Activated T-helper 1 cell treated with anti-CD3 and anti-CD28 coated beads, Interleukin-12 subunit alpha, Interleukin-12 subunit beta, Interleukin-2, Interleukin-4 antibody, amounts not matched to agents 30 ng/mL and 10 ng/mL and 1 ng/mL, durations not matched to agents 14 hours and 24 hours and 36 hours (primary cell): ENCODE measurements around the gene CUL1. TPM values are rescaled to one million over a fixed set of nuclear protein-coding genes. Genes with fewer than 3 reads are reported as not detected.

Experiments
- DNase-seq: peaks from one replicate; pipeline ENCODE4 v3.0.0; 2021; ENCODE audit warnings: low spot score
- H3K27ac Mint-ChIP-seq: one replicate; pipeline ENCODE4 v1.8.0; 2021; ENCODE audit warnings: mild to moderate bottlenecking, mixed read lengths
- H3K27me3 Mint-ChIP-seq: one replicate; pipeline ENCODE4 v1.8.0; 2022; ENCODE audit warnings: mild to moderate bottlenecking, moderate library complexity, mixed read lengths; ENCODE audit not compliant: insufficient read depth
- H3K36me3 Mint-ChIP-seq: one replicate; pipeline ENCODE4 v1.8.0; 2021; ENCODE audit warnings: low read depth, mixed read lengths
- H3K4me1 Mint-ChIP-seq: one replicate; pipeline ENCODE4 v1.8.0; 2021; ENCODE audit warnings: low read depth, mixed read lengths
- H3K4me3 Mint-ChIP-seq: one replicate; pipeline ENCODE4 v1.8.0; 2021; ENCODE audit warnings: mild to moderate bottlenecking, moderate library complexity, mixed read lengths
- H3K9me3 Mint-ChIP-seq: one replicate; pipeline ENCODE4 v1.8.0; 2021; ENCODE audit warnings: mixed read lengths
- intact Hi-C: fragments of 100-400 bp; cut with micrococcal nuclease; formaldehyde crosslinking; loops from one replicate; pipeline ENCODE4 v1.15.1; 2024
- total RNA-seq: library from RNA; stranded (reverse); gene quantifications from 2 replicates; pipeline ENCODE4 v1.2.3, GENCODE V29; 2022

The CUL1 gene
- total RNA-seq, result 79.3 and 81.3 TPM in 2 replicates

GRCh38 chr7:148698397-148699023 is at the start of gene CUL1:
TSS of gene CUL1 (plus strand) at chr7:148698903. CDS start at chr7:148730123, 31,220 bp downstream.
- peaks cover 59% of the 10 kb centered on the region for H3K4me1 Mint-ChIP-seq
- intact Hi-C loops, result loop anchor here (1.0 to 5.0 kb wide), 4 partner anchors 71 to 330 kb away; partner anchors contain the start of gene PDIA4

GRCh38 chr7:148650232-148650858 is 48.4 kb upstream of the CUL1 start:
- H3K4me1 Mint-ChIP-seq, result no peaks in the 10 kb centered on the region
- no peak for DNase-seq
- H3K27me3 Mint-ChIP-seq, result peaks cover 11% of the 10 kb centered on the region
- no peak overlapping the region for H3K4me3 Mint-ChIP-seq
- H3K27ac Mint-ChIP-seq, result no peak overlapping the region
- no peaks in the 10 kb centered on the region for H3K9me3 Mint-ChIP-seq
- intact Hi-C loops, result no loop called here
- no peaks in the 10 kb centered on the region for H3K36me3 Mint-ChIP-seq

More at GRCh38 chr7:148698397-148699023, at the start of gene CUL1:
- Mint-ChIP-seq H3K27ac (peak within 1 kb of the TSS; percentile 97), H3K36me3 (peaks cover 14% of the 10 kb centered on the region), H3K27me3 (peaks cover 3% of the 10 kb centered on the region), H3K4me3 (peak within 1 kb of the TSS; percentile 99), H3K9me3 (no peaks in the 10 kb centered on the region)
- peak; percentile 83 for DNase-seq

- Mint-ChIP-seq H3K27ac (no peak overlapping the region), H3K4me1 (no peaks in the 10 kb centered on the region), H3K36me3 (no peaks in the 10 kb centered on the region), H3K9me3 (no peaks in the 10 kb centered on the region), H3K4me3 (no peak overlapping the region), H3K27me3 (peaks cover 9% of the 10 kb centered on the region)
- DNase-seq, result no peak
- intact Hi-C loops, result no loop called here
Observed at GRCh38 chr7:148652773-148653172, 45.9 kb upstream of the CUL1 start.

GRCh38 chr7:148657929-148658328 is 40.8 kb upstream of the CUL1 start:
- Mint-ChIP-seq H3K9me3 (no peaks in the 10 kb centered on the region), H3K4me3 (no peak overlapping the region), H3K36me3 (no peaks in the 10 kb centered on the region), H3K27me3 (no peaks in the 10 kb centered on the region), H3K4me1 (peaks cover 4% of the 10 kb centered on the region), H3K27ac (no peak overlapping the region)
- intact Hi-C loops, result no loop called here
- no peak for DNase-seq

GRCh38 chr7:148661471-148661870 is 37.2 kb upstream of the CUL1 start:
- peaks cover 6% of the 10 kb centered on the region for H3K27me3 Mint-ChIP-seq
- no peaks in the 10 kb centered on the region for H3K36me3 Mint-ChIP-seq
- H3K4me3 Mint-ChIP-seq, result no peak overlapping the region
- intact Hi-C loops, result no loop called here
- no peaks in the 10 kb centered on the region for H3K9me3 Mint-ChIP-seq
- no peak overlapping the region for H3K27ac Mint-ChIP-seq
- H3K4me1 Mint-ChIP-seq, result peaks cover 4% of the 10 kb centered on the region
- no peak for DNase-seq

- H3K36me3 Mint-ChIP-seq, result no peaks in the 10 kb centered on the region
- H3K4me3 Mint-ChIP-seq, result no peak overlapping the region
- no peaks in the 10 kb centered on the region for H3K9me3 Mint-ChIP-seq
- intact Hi-C loops, result no loop called here
- peaks cover 6% of the 10 kb centered on the region for H3K27me3 Mint-ChIP-seq
- peaks cover 4% of the 10 kb centered on the region for H3K4me1 Mint-ChIP-seq
- no peak overlapping the region for H3K27ac Mint-ChIP-seq
- DNase-seq, result no peak
Observed at GRCh38 chr7:148662646-148663045, 36.1 kb upstream of the CUL1 start.

- H3K27me3 Mint-ChIP-seq, result peaks cover 6% of the 10 kb centered on the region
- H3K36me3 Mint-ChIP-seq, result peaks cover 1% of the 10 kb centered on the region
- H3K27ac Mint-ChIP-seq, result no peak overlapping the region
- no peak overlapping the region for H3K4me3 Mint-ChIP-seq
- DNase-seq, result no peak
- intact Hi-C loops, result no loop called here
- peaks cover 4% of the 10 kb centered on the region for H3K4me1 Mint-ChIP-seq
- H3K9me3 Mint-ChIP-seq, result no peaks in the 10 kb centered on the region
Observed at GRCh38 chr7:148664324-148664723, 34.4 kb upstream of the CUL1 start.

- Mint-ChIP-seq H3K4me1 (peaks cover 4% of the 10 kb centered on the region), H3K27me3 (peaks cover 6% of the 10 kb centered on the region), H3K4me3 (no peak overlapping the region), H3K27ac (no peak overlapping the region), H3K9me3 (peaks cover 2% of the 10 kb centered on the region), H3K36me3 (peaks cover 1% of the 10 kb centered on the region)
- intact Hi-C loops, result no loop called here
- DNase-seq, result no peak
Observed at GRCh38 chr7:148665221-148665620, 33.5 kb upstream of the CUL1 start.

GRCh38 chr7:148669927-148670326 is 28.8 kb upstream of the CUL1 start:
- Mint-ChIP-seq H3K36me3 (peaks cover 1% of the 10 kb centered on the region), H3K4me3 (no peak overlapping the region), H3K27me3 (peaks cover 4% of the 10 kb centered on the region), H3K4me1 (no peaks in the 10 kb centered on the region), H3K27ac (no peak overlapping the region), H3K9me3 (peaks cover 15% of the 10 kb centered on the region)
- DNase-seq, result no peak
- intact Hi-C loops, result no loop called here

GRCh38 chr7:148670374-148670773 is 28.3 kb upstream of the CUL1 start:
- H3K36me3 Mint-ChIP-seq, result peaks cover 1% of the 10 kb centered on the region
- H3K27me3 Mint-ChIP-seq, result peaks cover 4% of the 10 kb centered on the region
- intact Hi-C loops, result no loop called here
- H3K4me3 Mint-ChIP-seq, result no peak overlapping the region
- peaks cover 15% of the 10 kb centered on the region for H3K9me3 Mint-ChIP-seq
- no peaks in the 10 kb centered on the region for H3K4me1 Mint-ChIP-seq
- no peak overlapping the region for H3K27ac Mint-ChIP-seq
- no peak for DNase-seq

GRCh38 chr7:148670807-148671206 is 27.9 kb upstream of the CUL1 start:
- Mint-ChIP-seq H3K9me3 (peaks cover 15% of the 10 kb centered on the region), H3K27ac (no peak overlapping the region), H3K4me1 (no peaks in the 10 kb centered on the region), H3K4me3 (no peak overlapping the region), H3K27me3 (peaks cover 4% of the 10 kb centered on the region), H3K36me3 (peaks cover 1% of the 10 kb centered on the region)
- DNase-seq, result no peak
- intact Hi-C loops, result no loop called here

- DNase-seq, result no peak
- Mint-ChIP-seq H3K4me1 (no peaks in the 10 kb centered on the region), H3K27ac (no peak overlapping the region), H3K27me3 (peaks cover 4% of the 10 kb centered on the region), H3K36me3 (peaks cover 1% of the 10 kb centered on the region), H3K4me3 (no peak overlapping the region), H3K9me3 (peaks cover 15% of the 10 kb centered on the region)
- intact Hi-C loops, result no loop called here
Observed at GRCh38 chr7:148672041-148672440, 26.7 kb upstream of the CUL1 start.

- no peak overlapping the region for H3K4me3 Mint-ChIP-seq
- peaks cover 15% of the 10 kb centered on the region for H3K9me3 Mint-ChIP-seq
- H3K27ac Mint-ChIP-seq, result no peak overlapping the region
- intact Hi-C loops, result no loop called here
- no peak for DNase-seq
- peaks cover 10% of the 10 kb centered on the region for H3K27me3 Mint-ChIP-seq
- no peaks in the 10 kb centered on the region for H3K36me3 Mint-ChIP-seq
- no peaks in the 10 kb centered on the region for H3K4me1 Mint-ChIP-seq
Observed at GRCh38 chr7:148674689-148675088, 24.0 kb upstream of the CUL1 start.
